ENCODE data around the gene PLCB1. TPM values are rescaled to one million over a fixed set of nuclear protein-coding genes. Genes with fewer than 3 reads are reported as not detected.

Gene PLCB1
- total RNA-seq, 2 donors from 2014 or later, result 16.9 to 20.8 TPM

GRCh38 chr20:8194721-8195120 lies 62.7 kb downstream of the PLCB1 start:
- no peak for DNase-seq (ENCODE audit: low spot score)
- intact Hi-C loops (cut with DNase I), result no loop called here

- no peak for DNase-seq (ENCODE audit: low spot score)
- intact Hi-C loops (cut with DNase I), result no loop called here
Observed at GRCh38 chr20:8196096-8196495, 64.0 kb downstream of the PLCB1 start.

- intact Hi-C loops (cut with DNase I), result no loop called here
- DNase-seq (ENCODE audit: low spot score), result no peak
Observed at GRCh38 chr20:8200220-8200619, 68.2 kb downstream of the PLCB1 start.

- no peak for DNase-seq (ENCODE audit: low spot score)
- intact Hi-C loops (cut with DNase I), result no loop called here
Observed at GRCh38 chr20:8203366-8203765, 71.3 kb downstream of the PLCB1 start.

GRCh38 chr20:8205996-8206395 lies 73.9 kb downstream of the PLCB1 start:
- intact Hi-C loops (cut with DNase I), result no loop called here
- DNase-seq (ENCODE audit: low spot score), result no peak

GRCh38 chr20:8208226-8208625 lies 76.2 kb downstream of the PLCB1 start:
- no peak for DNase-seq (ENCODE audit: low spot score)

GRCh38 chr20:8209061-8209460 lies 77.0 kb downstream of the PLCB1 start:
- intact Hi-C loops (cut with DNase I), result no loop called here
- no peak for DNase-seq (ENCODE audit: low spot score)

More at GRCh38 chr20:8208226-8208625, 76.2 kb downstream of the PLCB1 start:
- intact Hi-C loops (cut with DNase I), result loop anchor here in 1 of 2 donors (1.0 kb wide), 1 partner anchor 42 kb away; no protein-coding TSS in a partner anchor

GRCh38 chr20:8210749-8211148 lies 78.7 kb downstream of the PLCB1 start:
- no peak for DNase-seq (ENCODE audit: low spot score)
- intact Hi-C loops (cut with DNase I), result no loop called here

GRCh38 chr20:8212286-8212685 lies 80.2 kb downstream of the PLCB1 start:
- intact Hi-C loops (cut with DNase I), result no loop called here
- no peak for DNase-seq (ENCODE audit: low spot score)

GRCh38 chr20:8213270-8213669 lies 81.2 kb downstream of the PLCB1 start:
- intact Hi-C loops (cut with DNase I), result no loop called here

GRCh38 chr20:8213831-8214587 lies 81.9 kb downstream of the PLCB1 start:
- intact Hi-C loops (cut with DNase I), result no loop called here
- no peak for DNase-seq (ENCODE audit: low spot score)

More at GRCh38 chr20:8213270-8213669, 81.2 kb downstream of the PLCB1 start:
- DNase-seq (ENCODE audit: low spot score), result no peak

GRCh38 chr20:8215361-8215781 lies 83.3 kb downstream of the PLCB1 start:
- DNase-seq (ENCODE audit: low spot score), result no peak
- intact Hi-C loops (cut with DNase I), result no loop called here

GRCh38 chr20:8216375-8217200 lies 84.5 kb downstream of the PLCB1 start:
- no peak for DNase-seq (ENCODE audit: low spot score)
- intact Hi-C loops (cut with DNase I), result no loop called here

- intact Hi-C loops (cut with DNase I), result no loop called here
- DNase-seq (ENCODE audit: low spot score), result no peak
Observed at GRCh38 chr20:8218861-8219260, 86.8 kb downstream of the PLCB1 start.

- DNase-seq (ENCODE audit: low spot score), result no peak
- intact Hi-C loops (cut with DNase I), result no loop called here
Observed at GRCh38 chr20:8219403-8219802, 87.3 kb downstream of the PLCB1 start.

GRCh38 chr20:8220716-8221115 lies 88.7 kb downstream of the PLCB1 start:
- no peak for DNase-seq (ENCODE audit: low spot score)

GRCh38 chr20:8221887-8222419 lies 89.9 kb downstream of the PLCB1 start:
- no peak for DNase-seq (ENCODE audit: low spot score)
- intact Hi-C loops (cut with DNase I), result no loop called here

More at GRCh38 chr20:8220716-8221115, 88.7 kb downstream of the PLCB1 start:
- intact Hi-C loops (cut with DNase I), result no loop called here

- intact Hi-C loops (cut with DNase I), result no loop called here
- no peak for DNase-seq (ENCODE audit: low spot score)
Observed at GRCh38 chr20:8223091-8223870, 91.2 kb downstream of the PLCB1 start.

GRCh38 chr20:8225658-8226057 lies 93.6 kb downstream of the PLCB1 start:
- intact Hi-C loops (cut with DNase I), result no loop called here
- no peak for DNase-seq (ENCODE audit: low spot score)
